Prostate gland (tissue), 2 donors: Measurements from ENCODE around the gene PEF1. TPM values are rescaled to one million over a fixed set of nuclear protein-coding genes. Genes with fewer than 3 reads are reported as not detected.

Source experiments
- DNase-seq: peaks from one replicate; pipeline ENCODE4 v3.0.0-alpha.2; 2019; ENCODE audit warnings: low spot score
- H3K27ac ChIP-seq, 2 donors: fragments of 200-600 bp; sonication (generic); 2 replicates each; pipeline ENCODE4 v1.5.1; 2017 to 2019
- H3K27me3 ChIP-seq: fragments of 200-600 bp; sonication (generic); replicated peaks from 2 replicates; pipeline ENCODE4 v1.5.1; 2019; ENCODE audit not compliant: insufficient read depth
- H3K36me3 ChIP-seq, 2 donors: fragments of 200-600 bp; sonication (generic); 1 replicate in 1 of 2; 2 replicates in 1 of 2; pipeline versions ENCODE4 v1.5.1 to v1.8.1; 2017 to 2019
- H3K4me1 ChIP-seq: fragments of 200-600 bp; sonication (generic); replicated peaks from 2 replicates; pipeline ENCODE4 v1.5.1; 2019
- H3K4me3 ChIP-seq, 2 donors: fragments of 200-600 bp; sonication (generic); 2 replicates each; pipeline ENCODE4 v1.5.1; 2017 to 2019
- H3K9me3 ChIP-seq: fragments of 200-600 bp; sonication (generic); 2 replicates; pipeline ENCODE4 v1.5.1; 2017
- CTCF ChIP-seq, 4 experiments: fragments of 200-600 bp in 2 of 4; fragments of 450-650 bp in 2 of 4; sonication (generic) in 2 of 4; IDR thresholded peaks; 1 replicate in 3 of 4; 2 replicates in 1 of 4; pipeline ENCODE4 v1.5.1; 2016 to 2019; ENCODE audit warnings: antibody characterized with exemption in 4 of 4, mild to moderate bottlenecking in 2 of 4, moderate library complexity in 2 of 4
- POLR2A ChIP-seq: fragments of 450-650 bp; IDR thresholded peaks from one replicate; pipeline ENCODE4 v1.6.1; 2016; ENCODE audit warnings: antibody characterized with exemption, mild to moderate bottlenecking
- POLR2AphosphoS5 ChIP-seq: sonication (generic); formaldehyde crosslinking; IDR thresholded peaks from one replicate; pipeline ENCODE4 v1.6.1; 2017; ENCODE audit warnings: antibody characterized with exemption
- WGBS: methylation state at CpG from one replicate; pipeline ENCODE4 v1.1.5; 2018; 5-methylcytosine and 5-hydroxymethylcytosine counted together
- intact Hi-C: fragments of 100-400 bp; cut with DNase I; formaldehyde crosslinking; loops from one replicate; pipeline ENCODE4 v1.14.2; 2022
- total RNA-seq, 2 donors: library from RNA; depleted of rRNA; stranded (reverse); fragments of >200 nt; gene quantifications; one replicate each; pipeline ENCODE4 v1.1.0, GENCODE V29; 2016

The PEF1 gene
- total RNA-seq, 2 donors from 2014 or later = 83.1 to 99.5 TPM

GRCh38 chr1:31625561-31626222, 19.0 kb downstream of the PEF1 start:
- Histone ChIP-seq H3K27ac (no peak overlapping the region), H3K4me3 (no peak overlapping the region), H3K4me1 (peaks cover 12% of the 10 kb centered on the region), H3K27me3 (no peaks in the 10 kb centered on the region), H3K36me3 (peaks cover 0 to 8% of the 10 kb centered on the region in 2 donors), H3K9me3 (no peaks in the 10 kb centered on the region)
- WGBS = 79% methylated on average over 4 of the region's 4 CpGs
- TF ChIP-seq CTCF (IDR thresholded peaks at IDR 0.05) (no peak), POLR2A (no peak), POLR2AphosphoS5 (no peak)
- no peak for DNase-seq
- intact Hi-C loops = no loop called here

DNA sequence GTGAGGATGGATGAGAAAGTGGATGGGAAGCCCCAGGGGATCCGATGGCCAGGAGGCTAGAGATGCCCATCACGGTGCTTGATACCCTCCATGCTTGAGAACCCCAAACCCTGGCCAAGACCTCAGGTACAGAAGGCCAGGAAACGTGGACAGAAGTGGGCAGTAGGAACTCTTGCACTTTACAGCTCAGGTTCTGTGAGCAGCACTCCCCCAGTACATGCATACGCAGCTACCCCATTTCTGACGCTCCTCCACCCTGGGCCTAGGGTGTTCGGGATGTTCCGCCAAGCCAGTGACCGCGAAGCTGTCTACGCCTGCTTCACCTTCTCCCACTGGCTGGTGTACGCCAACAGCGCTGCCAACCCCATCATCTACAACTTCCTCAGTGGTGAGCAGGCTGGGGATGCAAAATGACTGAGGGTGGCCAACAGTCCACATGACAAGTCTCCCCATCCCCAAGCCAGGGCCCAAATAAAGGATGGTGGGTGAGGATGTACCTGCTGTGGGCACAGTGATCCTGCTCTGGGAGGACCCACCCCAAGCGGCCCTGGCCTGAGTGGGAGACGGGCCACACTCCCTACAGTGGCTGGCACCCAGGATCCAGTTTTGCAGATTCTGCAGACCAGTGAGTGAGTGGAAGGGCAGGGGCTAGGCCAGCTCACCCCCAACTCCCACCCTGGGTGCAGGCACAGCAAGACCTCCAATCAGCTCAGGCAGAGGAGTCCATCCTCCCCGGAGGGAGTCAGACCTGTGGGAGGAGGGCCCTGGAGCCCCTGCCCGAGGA, 19.8 kb downstream of the PEF1 start:
- Histone ChIP-seq H3K27ac (no peak overlapping the region), H3K9me3 (no peaks in the 10 kb centered on the region), H3K36me3 (peaks cover 0 to under 1% of the 10 kb centered on the region in 2 donors), H3K27me3 (no peaks in the 10 kb centered on the region), H3K4me1 (peaks cover 12% of the 10 kb centered on the region), H3K4me3 (no peak overlapping the region)
- intact Hi-C loops = no loop called here
- 90% methylated on average over 15 of the region's 16 CpGs for WGBS
- TF ChIP-seq POLR2A (no peak), CTCF (IDR thresholded peaks at IDR 0.05) (no peak), POLR2AphosphoS5 (no peak)
- no peak for DNase-seq

- TF ChIP-seq POLR2AphosphoS5 = no peak
- no peak for TF ChIP-seq POLR2A
- TF ChIP-seq CTCF (IDR thresholded peaks at IDR 0.05) = no peak
- no peaks in the 10 kb centered on the region for H3K36me3 ChIP-seq
- no peak for DNase-seq
- H3K27ac ChIP-seq = no peak overlapping the region
- no peaks in the 10 kb centered on the region for H3K27me3 ChIP-seq
- no peaks in the 10 kb centered on the region for H3K9me3 ChIP-seq
- H3K4me3 ChIP-seq = no peak overlapping the region
- 82% methylated on average over 5 of the region's 5 CpGs for WGBS
- intact Hi-C loops = no loop called here
- peaks cover 12% of the 10 kb centered on the region for H3K4me1 ChIP-seq
These were observed 20.4 kb downstream of the PEF1 start for GRCh38 chr1:31624309-31624708.

- H3K36me3 ChIP-seq = no peaks in the 10 kb centered on the region
- 94% methylated on average over 12 of the region's 12 CpGs for WGBS
- intact Hi-C loops = no loop called here
- no peak for DNase-seq
- H3K4me3 ChIP-seq = no peak overlapping the region
- H3K27me3 ChIP-seq = no peaks in the 10 kb centered on the region
- no peak overlapping the region for H3K27ac ChIP-seq
- H3K4me1 ChIP-seq = peaks cover 11% of the 10 kb centered on the region
- no peaks in the 10 kb centered on the region for H3K9me3 ChIP-seq
- TF ChIP-seq POLR2AphosphoS5 (no peak), CTCF (IDR thresholded peaks at IDR 0.05) (no peak), POLR2A (no peak)
These were observed 21.3 kb downstream of the PEF1 start for GRCh38 chr1:31623365-31623764.
